Parathyroid adenoma (tissue), 2 donors: Measurements from ENCODE around the gene RFX2.

ENCODE experiments used
- H2AFZ ChIP-seq: fragments of 300-600 bp; sonication (generic); one replicate; pipeline ENCODE4 v1.7.0; 2017; ENCODE audit warnings: antibody characterized with exemption, mild to moderate bottlenecking
- H3K27ac ChIP-seq: fragments of 300-600 bp; sonication (generic); one replicate; pipeline ENCODE4 v1.7.0; 2017
- H3K27me3 ChIP-seq: fragments of 300-600 bp; sonication (generic); one replicate; pipeline ENCODE4 v1.7.0; 2017; ENCODE audit warnings: low read length; ENCODE audit not compliant: control insufficient read depth, insufficient read depth
- H3K36me3 ChIP-seq: fragments of 300-600 bp; sonication (generic); one replicate; pipeline ENCODE4 v1.7.0; 2017; ENCODE audit warnings: low read length; ENCODE audit not compliant: control insufficient read depth, insufficient read depth
- H3K4me1 ChIP-seq: fragments of 300-600 bp; sonication (generic); one replicate; pipeline ENCODE4 v1.7.0; 2017; ENCODE audit warnings: control low read depth
- H3K4me2 ChIP-seq: fragments of 300-600 bp; sonication (generic); one replicate; pipeline ENCODE4 v1.7.0; 2017; ENCODE audit warnings: low read length
- H3K4me3 ChIP-seq: fragments of 300-600 bp; sonication (generic); one replicate; pipeline ENCODE4 v1.7.0; 2017; ENCODE audit warnings: low read depth, low read length
- H3K79me2 ChIP-seq: fragments of 300-600 bp; sonication (generic); one replicate; pipeline ENCODE4 v1.7.0; 2017; ENCODE audit warnings: control low read depth
- H3K9ac ChIP-seq: fragments of 300-600 bp; sonication (generic); one replicate; pipeline ENCODE4 v1.7.0; 2017; ENCODE audit warnings: mild to moderate bottlenecking
- H3K9me3 ChIP-seq: fragments of 300-600 bp; sonication (generic); one replicate; pipeline ENCODE4 v1.7.0; 2017; ENCODE audit warnings: low read length; ENCODE audit not compliant: control insufficient read depth
- CTCF ChIP-seq: fragments of 300-600 bp; sonication (generic); IDR thresholded peaks from one replicate; pipeline ENCODE4 v1.7.0; 2017; ENCODE audit warnings: antibody characterized with exemption, mild to moderate bottlenecking
- donor health status: primary hyperparathyroidism.

The RFX2 gene

GRCh38 chr19:6125571-6125989, 15.3 kb upstream of the RFX2 start:
- no peak overlapping the region for H3K27ac ChIP-seq
- H3K4me3 ChIP-seq, result no peak overlapping the region
- no peak overlapping the region for H3K9ac ChIP-seq
- H2AFZ ChIP-seq, result no peak overlapping the region
- no peaks in the 10 kb centered on the region for H3K27me3 ChIP-seq
- peak; percentile 72 for TF ChIP-seq CTCF
- H3K79me2 ChIP-seq, result no peaks in the 10 kb centered on the region
- no peaks in the 10 kb centered on the region for H3K36me3 ChIP-seq
- no peaks in the 10 kb centered on the region for H3K9me3 ChIP-seq
- H3K4me1 ChIP-seq, result no peaks in the 10 kb centered on the region
- no peak overlapping the region for H3K4me2 ChIP-seq

GRCh38 chr19:6119031-6119430, 8.7 kb upstream of the RFX2 start:
- H3K4me3 ChIP-seq, result no peak overlapping the region
- no peak overlapping the region for H3K27ac ChIP-seq
- H3K4me2 ChIP-seq, result no peak overlapping the region
- no peaks in the 10 kb centered on the region for H3K79me2 ChIP-seq
- H3K36me3 ChIP-seq, result no peaks in the 10 kb centered on the region
- TF ChIP-seq CTCF, result no peak
- H2AFZ ChIP-seq, result no peak overlapping the region
- no peaks in the 10 kb centered on the region for H3K27me3 ChIP-seq
- no peaks in the 10 kb centered on the region for H3K9me3 ChIP-seq
- H3K4me1 ChIP-seq, result no peaks in the 10 kb centered on the region
- no peak overlapping the region for H3K9ac ChIP-seq

- H2AFZ ChIP-seq, result no peak overlapping the region
- H3K27ac ChIP-seq, result no peak overlapping the region
- no peak for TF ChIP-seq CTCF
- H3K27me3 ChIP-seq, result no peaks in the 10 kb centered on the region
- no peak overlapping the region for H3K4me3 ChIP-seq
- H3K4me2 ChIP-seq, result no peak overlapping the region
- H3K9ac ChIP-seq, result no peak overlapping the region
- H3K9me3 ChIP-seq, result no peaks in the 10 kb centered on the region
- H3K36me3 ChIP-seq, result no peaks in the 10 kb centered on the region
- no peaks in the 10 kb centered on the region for H3K4me1 ChIP-seq
- no peaks in the 10 kb centered on the region for H3K79me2 ChIP-seq
Observed at GRCh38 chr19:6118043-6118442, 7.7 kb upstream of the RFX2 start.

GRCh38 chr19:6117534-6117933, 7.2 kb upstream of the RFX2 start:
- Histone ChIP-seq H3K79me2 (no peaks in the 10 kb centered on the region), H3K36me3 (no peaks in the 10 kb centered on the region), H3K4me2 (no peak overlapping the region), H3K9ac (no peak overlapping the region), H3K27me3 (no peaks in the 10 kb centered on the region), H3K9me3 (no peaks in the 10 kb centered on the region), H3K4me1 (no peaks in the 10 kb centered on the region), H3K4me3 (no peak overlapping the region), H3K27ac (no peak overlapping the region), H2AFZ (no peak overlapping the region)
- TF ChIP-seq CTCF, result no peak

GRCh38 chr19:6116749-6117430, 6.6 kb upstream of the RFX2 start:
- no peaks in the 10 kb centered on the region for H3K36me3 ChIP-seq
- no peak overlapping the region for H3K4me2 ChIP-seq
- no peaks in the 10 kb centered on the region for H3K27me3 ChIP-seq
- H3K27ac ChIP-seq, result no peak overlapping the region
- no peak overlapping the region for H3K9ac ChIP-seq
- TF ChIP-seq CTCF, result no peak
- H2AFZ ChIP-seq, result no peak overlapping the region
- no peak overlapping the region for H3K4me3 ChIP-seq
- no peaks in the 10 kb centered on the region for H3K4me1 ChIP-seq
- no peaks in the 10 kb centered on the region for H3K9me3 ChIP-seq
- H3K79me2 ChIP-seq, result no peaks in the 10 kb centered on the region
